HG02763 (cell line): ENCODE measurements around the gene DLGAP3.
"Not testable (repeated sequence)": the region's sequence is repeated elsewhere in the genome, so short reads cannot be mapped to it uniquely, and the experiment has no call there.

Experiments
- ATAC-seq: cut with Tn5 transposase; IDR thresholded peaks from one replicate; pipeline ENCODE4 v1.9.1; 2021; ENCODE audit warnings: mild to moderate bottlenecking, moderate library complexity; ENCODE audit not compliant: unreplicated experiment

The DLGAP3 gene

GRCh38 chr1:34929497-34929852 lies at the start of gene DLGAP3:
DLGAP3 (minus strand) TSS chr1:34929650; CDS start chr1:34905383, 24,267 bp downstream.
- no peak for ATAC-seq

GRCh38 chr1:34978921-34979320 lies 49.5 kb upstream of the DLGAP3 start:
- ATAC-seq: no peak

- ATAC-seq: no peak
These were observed 48.4 kb upstream of the DLGAP3 start for GRCh38 chr1:34977858-34978257.

- ATAC-seq: no peak
These were observed 47.7 kb upstream of the DLGAP3 start for GRCh38 chr1:34977210-34977471.

GRCh38 chr1:34976384-34977209 lies 47.1 kb upstream of the DLGAP3 start:
- no peak for ATAC-seq

- no peak for ATAC-seq
These were observed 46.3 kb upstream of the DLGAP3 start for GRCh38 chr1:34975771-34976170.

GRCh38 chr1:34975338-34975737 lies 45.9 kb upstream of the DLGAP3 start:
- no peak for ATAC-seq

GRCh38 chr1:34974626-34975025 lies 45.2 kb upstream of the DLGAP3 start:
- ATAC-seq: no peak

GRCh38 chr1:34973326-34973725 lies 43.9 kb upstream of the DLGAP3 start:
- ATAC-seq: no peak

GRCh38 chr1:34970829-34971228 lies 41.4 kb upstream of the DLGAP3 start:
- ATAC-seq: no peak

GRCh38 chr1:34970220-34970735 lies 40.8 kb upstream of the DLGAP3 start:
- no peak for ATAC-seq

GRCh38 chr1:34968297-34968696 lies 38.8 kb upstream of the DLGAP3 start:
- ATAC-seq: not testable (repeated sequence)

GRCh38 chr1:34967672-34968071 lies 38.2 kb upstream of the DLGAP3 start:
- ATAC-seq: not testable (repeated sequence)

- no peak for ATAC-seq
These were observed 36.1 kb upstream of the DLGAP3 start for GRCh38 chr1:34965597-34965996.

- no peak for ATAC-seq
These were observed 21.0 kb upstream of the DLGAP3 start for GRCh38 chr1:34950428-34950827.

GRCh38 chr1:34948739-34949138 lies 19.3 kb upstream of the DLGAP3 start:
- ATAC-seq: not testable (repeated sequence)

GRCh38 chr1:34947641-34948314 lies 18.3 kb upstream of the DLGAP3 start:
- not testable (repeated sequence) for ATAC-seq

GRCh38 chr1:34946211-34946610 lies 16.8 kb upstream of the DLGAP3 start:
- ATAC-seq: no peak

- not testable (repeated sequence) for ATAC-seq
These were observed 12.3 kb upstream of the DLGAP3 start for GRCh38 chr1:34941798-34942197.

GRCh38 chr1:34930702-34931071 lies 1.2 kb upstream of the DLGAP3 start:
- ATAC-seq: no peak

- no peak for ATAC-seq
These were observed 627 bp upstream of the DLGAP3 start for GRCh38 chr1:34929853-34930701.
